Neural cell (in vitro differentiated cells): ENCODE measurements around the gene RXRB. TPM values are rescaled to one million over a fixed set of nuclear protein-coding genes. Genes with fewer than 3 reads are reported as not detected.

Source experiments
- H2AFZ ChIP-seq: fragments of 200-600, 300-800 bp; sonication (generic), shearing (Covaris generic); 2 replicates; pipeline ENCODE4 v1.6.0; 2014; ENCODE audit warnings: low read depth, mild to moderate bottlenecking, antibody characterized with exemption, low read length, moderate library complexity
- H3F3A ChIP-seq: fragments of 200-600 bp; shearing (Covaris generic); 2 replicates; pipeline ENCODE4 v1.6.1; 2016; ENCODE audit warnings: mild to moderate bottlenecking, moderate library complexity, mixed read lengths, antibody characterized with exemption, low read length; ENCODE audit not compliant: insufficient read depth, poor library complexity, severe bottlenecking
- H3K27ac ChIP-seq: fragments of 200-600, 300-800 bp; sonication (generic), shearing (Covaris generic); 2 replicates; pipeline ENCODE4 v1.5.1; 2014; ENCODE audit warnings: mild to moderate bottlenecking, low read length, moderate library complexity
- H3K27me3 ChIP-seq: fragments of 300-800, 200-600 bp; sonication (generic), shearing (Covaris generic); 2 replicates; pipeline ENCODE4 v1.6.0; 2014; ENCODE audit warnings: mild to moderate bottlenecking, low read depth, low read length, moderate library complexity; ENCODE audit not compliant: insufficient read depth
- H3K36me3 ChIP-seq: fragments of 300-800, 200-600 bp; sonication (generic), shearing (Covaris generic); 2 replicates; pipeline ENCODE4 v1.5.1; 2014; ENCODE audit warnings: mild to moderate bottlenecking, antibody characterized with exemption, low read length, moderate library complexity; ENCODE audit not compliant: insufficient read depth
- H3K4me2 ChIP-seq: fragments of 300-800, 200-600 bp; sonication (generic), shearing (Covaris generic); 2 replicates; pipeline ENCODE4 v1.6.0; 2014; ENCODE audit warnings: mild to moderate bottlenecking, low read length
- H3K4me3 ChIP-seq: fragments of 300-800, 200-600 bp; sonication (generic), shearing (Covaris generic); 2 replicates; pipeline ENCODE4 v1.5.1; 2014; ENCODE audit warnings: mild to moderate bottlenecking, low read length, moderate library complexity
- H3K79me2 ChIP-seq: fragments of 200-600 bp; shearing (Covaris generic); replicated peaks from 2 replicates; pipeline ENCODE4 v1.6.0; 2014; ENCODE audit warnings: mild to moderate bottlenecking, low read length, moderate library complexity; ENCODE audit not compliant: insufficient read depth
- H3K9ac ChIP-seq: fragments of 300-800, 200-600 bp; sonication (generic), shearing (Covaris generic); 2 replicates; pipeline ENCODE4 v1.6.1; 2016; ENCODE audit warnings: mild to moderate bottlenecking, low read length, mixed read lengths
- H3K9me2 ChIP-seq: fragments of 200-600 bp; shearing (Covaris generic); 2 replicates; pipeline ENCODE4 v1.6.1; 2016; ENCODE audit warnings: mild to moderate bottlenecking, low read length, mixed read lengths; ENCODE audit not compliant: insufficient read depth
- H3K9me3 ChIP-seq: fragments of 200-600, 300-800 bp; sonication (generic), shearing (Covaris generic); 2 replicates; pipeline ENCODE4 v1.6.1; 2016; ENCODE audit warnings: mild to moderate bottlenecking, mixed run types, low read length, moderate library complexity, mixed read lengths
- H4K20me1 ChIP-seq: fragments of 200-600 bp; shearing (Covaris generic); 2 replicates; pipeline ENCODE4 v1.6.1; 2016; ENCODE audit warnings: mild to moderate bottlenecking, mixed run types; ENCODE audit not compliant: insufficient read depth
- EP300 ChIP-seq: fragments of 450-650 bp; conservative IDR thresholded peaks from 2 replicates; pipeline ENCODE4 v1.6.1; 2014; ENCODE audit warnings: antibody characterized with exemption, mild to moderate bottlenecking, moderate library complexity; ENCODE audit not compliant: poor library complexity, severe bottlenecking
- EZH2 ChIP-seq: fragments of 200-600, 300-800 bp; shearing (Covaris generic), sonication (generic); IDR thresholded peaks from 2 replicates; pipeline ENCODE4 v1.6.1; 2014; ENCODE audit warnings: antibody characterized with exemption, low read length, borderline replicate concordance, mild to moderate bottlenecking; ENCODE audit not compliant: insufficient read depth, poor library complexity, severe bottlenecking
- MXI1 ChIP-seq: fragments of 450-650 bp; conservative IDR thresholded peaks from 2 replicates; pipeline ENCODE4 v1.6.1; 2014; ENCODE audit warnings: antibody characterized with exemption, mild to moderate bottlenecking; ENCODE audit not compliant: poor library complexity, severe bottlenecking
- POLR2AphosphoS5 ChIP-seq: IDR thresholded peaks from 2 replicates; pipeline ENCODE4 v1.6.1; 2012
- RAD21 ChIP-seq: fragments of 450-650 bp; conservative IDR thresholded peaks from 2 replicates; pipeline ENCODE4 v1.6.1; 2014; ENCODE audit warnings: antibody characterized with exemption, mild to moderate bottlenecking, moderate library complexity
- REST ChIP-seq: IDR thresholded peaks from 2 replicates; pipeline ENCODE4 v1.6.1; 2012; ENCODE audit warnings: borderline replicate concordance
- SMC3 ChIP-seq: fragments of 450-650 bp; conservative IDR thresholded peaks from 2 replicates; pipeline ENCODE4 v1.6.1; 2014; ENCODE audit warnings: antibody characterized with exemption, mild to moderate bottlenecking, moderate library complexity; ENCODE audit not compliant: poor library complexity
- TAF1 ChIP-seq: IDR thresholded peaks from 2 replicates; pipeline ENCODE4 v1.6.1; 2012; ENCODE audit warnings: low read depth
- polyA plus RNA-seq: library from polyadenylated mRNA; depleted of rRNA; stranded (reverse); fragments of >200 nt; gene quantifications from 2 replicates; pipeline ENCODE4 v1.2.3, GENCODE V29; 2014
- TF ChIP-seq, protein P1 (sequence below): fragments of 450-650 bp; IDR thresholded peaks from 2 replicates; pipeline ENCODE4 v1.5.1; 2014; ENCODE audit warnings: antibody characterized with exemption, mild to moderate bottlenecking, moderate library complexity; ENCODE audit not compliant: poor library complexity, severe bottlenecking

RXRB gene
- polyA plus RNA-seq, 1 donor from 2014 or later: 60.7 TPM

GRCh38 chr6:33204165-33204414 lies 3.6 kb upstream of the RXRB start:
- TF ChIP-seq TAF1: no peak
- TF ChIP-seq, protein P1, sequence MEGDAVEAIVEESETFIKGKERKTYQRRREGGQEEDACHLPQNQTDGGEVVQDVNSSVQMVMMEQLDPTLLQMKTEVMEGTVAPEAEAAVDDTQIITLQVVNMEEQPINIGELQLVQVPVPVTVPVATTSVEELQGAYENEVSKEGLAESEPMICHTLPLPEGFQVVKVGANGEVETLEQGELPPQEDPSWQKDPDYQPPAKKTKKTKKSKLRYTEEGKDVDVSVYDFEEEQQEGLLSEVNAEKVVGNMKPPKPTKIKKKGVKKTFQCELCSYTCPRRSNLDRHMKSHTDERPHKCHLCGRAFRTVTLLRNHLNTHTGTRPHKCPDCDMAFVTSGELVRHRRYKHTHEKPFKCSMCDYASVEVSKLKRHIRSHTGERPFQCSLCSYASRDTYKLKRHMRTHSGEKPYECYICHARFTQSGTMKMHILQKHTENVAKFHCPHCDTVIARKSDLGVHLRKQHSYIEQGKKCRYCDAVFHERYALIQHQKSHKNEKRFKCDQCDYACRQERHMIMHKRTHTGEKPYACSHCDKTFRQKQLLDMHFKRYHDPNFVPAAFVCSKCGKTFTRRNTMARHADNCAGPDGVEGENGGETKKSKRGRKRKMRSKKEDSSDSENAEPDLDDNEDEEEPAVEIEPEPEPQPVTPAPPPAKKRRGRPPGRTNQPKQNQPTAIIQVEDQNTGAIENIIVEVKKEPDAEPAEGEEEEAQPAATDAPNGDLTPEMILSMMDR: no peak
- no peak for TF ChIP-seq SMC3
- TF ChIP-seq EP300: no peak
- no peak for TF ChIP-seq EZH2
- no peak for TF ChIP-seq MXI1
- no peak for TF ChIP-seq RAD21
- no peak for TF ChIP-seq POLR2AphosphoS5
- no peak for TF ChIP-seq REST
- H3F3A ChIP-seq: no peaks in the 10 kb centered on the region
- no peak overlapping the region for H2AFZ ChIP-seq
- no peaks in the 10 kb centered on the region for H3K9me3 ChIP-seq
- no peaks in the 10 kb centered on the region for H3K27me3 ChIP-seq
- H3K36me3 ChIP-seq: peaks cover 6% of the 10 kb centered on the region
- H3K9me2 ChIP-seq: no peaks in the 10 kb centered on the region
- H3K4me3 ChIP-seq: peak overlapping the region; percentile 81
- peak overlapping the region; percentile 78 for H3K9ac ChIP-seq
- peak overlapping the region; percentile 77 for H3K4me2 ChIP-seq
- H3K27ac ChIP-seq: peak overlapping the region; percentile 71
- no peaks in the 10 kb centered on the region for H4K20me1 ChIP-seq
- peaks cover 43% of the 10 kb centered on the region for H3K79me2 ChIP-seq

- Histone ChIP-seq H3K9me2 (no peaks in the 10 kb centered on the region), H3K9ac (peak overlapping the region; percentile 78), H3K9me3 (no peaks in the 10 kb centered on the region), H3K36me3 (peaks cover 6% of the 10 kb centered on the region), H3K79me2 (peaks cover 39% of the 10 kb centered on the region), H3K27me3 (no peaks in the 10 kb centered on the region), H2AFZ (no peak overlapping the region), H3F3A (no peaks in the 10 kb centered on the region), H3K4me2 (peak overlapping the region; percentile 77), H3K27ac (peak overlapping the region; percentile 71), H3K4me3 (peak overlapping the region; percentile 81), H4K20me1 (no peaks in the 10 kb centered on the region)
- TF ChIP-seq EZH2: no peak
- no peak for TF ChIP-seq SMC3
- no peak for TF ChIP-seq POLR2AphosphoS5
- TF ChIP-seq MXI1: no peak
- TF ChIP-seq, protein P1: no peak
- no peak for TF ChIP-seq RAD21
- TF ChIP-seq EP300: no peak
- TF ChIP-seq REST: no peak
- TF ChIP-seq TAF1: no peak
Observed at GRCh38 chr6:33203443-33204164, 3.1 kb upstream of the RXRB start.
